B cell (primary cell): ENCODE measurements around the gene DEXI. TPM values are rescaled to one million over a fixed set of nuclear protein-coding genes. Genes with fewer than 3 reads are reported as not detected.
A peak's percentile ranks its signal among the peaks of the same experiment; 100 is the strongest.

Experiments
- ATAC-seq: fragments of 200-7000 bp; cut with Tn5 transposase; one replicate; pipeline ENCODE4 v1.10.0; 2021; ENCODE audit warnings: low read depth, mild to moderate bottlenecking, moderate number of reproducible peaks, moderate library complexity
- CTCF ChIA-PET: fragments of 350-600 bp; sonication (Branson Sonifier 250); formaldehyde crosslinking; loops from one replicate; lab custom pipeline; 2021; ENCODE audit warnings: antibody characterized with exemption, inconsistent platforms; lab: Charles Lee
- POLR2A ChIA-PET: fragments of 350-600 bp; sonication (Branson Sonifier 250); formaldehyde crosslinking; loops from one replicate; lab custom pipeline; 2021; ENCODE audit warnings: antibody characterized with exemption; lab: Charles Lee
- DNase-seq: peaks from one replicate; pipeline ENCODE4 v3.0.0; 2013
- H2AFZ ChIP-seq: 2 replicates; pipeline ENCODE4 v1.6.1; 2012; ENCODE audit warnings: mild to moderate bottlenecking, low read depth, low read length; ENCODE audit not compliant: insufficient read depth, poor library complexity, severe bottlenecking
- H3K27ac ChIP-seq, 2 donors: 1 replicate in 1 of 2; 2 replicates in 1 of 2; pipeline ENCODE4 v1.5.1; 2012 to 2013; ENCODE audit warnings: low read length in 2 of 2, mild to moderate bottlenecking in 2 of 2, moderate library complexity in 1 of 2
- H3K27me3 ChIP-seq, 4 experiments: fragments of 200-600 bp in 1 of 4; sonication (generic) in 1 of 4; replicated peaks in 1 of 4; 1 replicate in 2 of 4; 2 replicates in 2 of 4; pipeline versions ENCODE4 v1.6.1 to v1.7.0; 2013 to 2016; ENCODE audit warnings: low read length in 3 of 4, mild to moderate bottlenecking in 2 of 4, mixed read lengths in 1 of 4, moderate library complexity in 1 of 4; ENCODE audit not compliant: insufficient read depth in 4 of 4, control insufficient read depth in 3 of 4; ENCODE audit errors: control extremely low read depth in 1 of 4
- H3K36me3 ChIP-seq, 2 experiments: replicated peaks in 1 of 2; 1 replicate in 1 of 2; 2 replicates in 1 of 2; pipeline versions ENCODE4 v1.6.1 to v1.7.1; 2013; ENCODE audit warnings: low read length in 1 of 2; ENCODE audit not compliant: insufficient read depth in 2 of 2, control insufficient read depth in 1 of 2; ENCODE audit errors: control extremely low read depth in 1 of 2, extremely low read depth in 1 of 2
- H3K4me1 ChIP-seq, 2 donors: fragments of 200-600 bp in 1 of 2; sonication (generic) in 1 of 2; 1 replicate in 1 of 2; 2 replicates in 1 of 2; pipeline versions ENCODE4 v1.5.1 to v1.6.1; 2013 to 2017; ENCODE audit warnings: low read length in 2 of 2; ENCODE audit not compliant: control insufficient read depth in 2 of 2, insufficient read depth in 2 of 2
- H3K4me2 ChIP-seq: replicated peaks from 2 replicates; pipeline ENCODE3; 2012; ENCODE audit warnings: mild to moderate bottlenecking, low read depth, low read length; ENCODE audit not compliant: poor library complexity, severe bottlenecking
- H3K4me3 ChIP-seq, 5 experiments: fragments of 200-600 bp in 1 of 5; sonication (generic) in 1 of 5; 1 replicate in 3 of 5; 2 replicates in 2 of 5; pipeline versions ENCODE4 v1.5.1 to v1.7.0; 2011 to 2016; ENCODE audit warnings: low read length in 4 of 5, mild to moderate bottlenecking in 4 of 5, low read depth in 2 of 5, control low read depth in 1 of 5, moderate library complexity in 1 of 5; ENCODE audit not compliant: insufficient read depth in 1 of 5; ENCODE audit errors: control extremely low read depth in 1 of 5, extremely low read depth in 1 of 5
- H3K79me2 ChIP-seq: fragments of 200-600 bp; sonication (generic); one replicate; pipeline ENCODE4 v1.6.0; 2016; ENCODE audit warnings: low read length; ENCODE audit not compliant: control insufficient read depth, insufficient read depth
- H3K9ac ChIP-seq: fragments of 200-600 bp; sonication (generic); 2 replicates; pipeline ENCODE4 v1.6.1; 2017; ENCODE audit warnings: mild to moderate bottlenecking, low read length, moderate library complexity
- H3K9me3 ChIP-seq, 3 donors: one replicate each; pipeline versions ENCODE4 v1.6.1 to v1.7.1; 2013; ENCODE audit warnings: low read length in 2 of 3; ENCODE audit not compliant: control insufficient read depth in 2 of 3, insufficient read depth in 1 of 3; ENCODE audit errors: control extremely low read depth in 1 of 3
- H4K20me1 ChIP-seq: 2 replicates; pipeline ENCODE4 v1.6.0; 2012; ENCODE audit warnings: mild to moderate bottlenecking, low read length; ENCODE audit not compliant: insufficient read depth, control insufficient read depth, poor library complexity, severe bottlenecking
- H3K27ac Mint-ChIP-seq: one replicate; pipeline ENCODE4 v1.8.0; 2021; ENCODE audit warnings: mixed read lengths
- H3K27me3 Mint-ChIP-seq: one replicate; pipeline ENCODE4 v1.8.0; 2021; ENCODE audit warnings: mixed read lengths
- H3K4me1 Mint-ChIP-seq: one replicate; pipeline ENCODE4 v1.8.0; 2021; ENCODE audit warnings: mixed read lengths
- H3K4me3 Mint-ChIP-seq: one replicate; pipeline ENCODE4 v1.8.0; 2021; ENCODE audit warnings: mixed read lengths
- H3K9me3 Mint-ChIP-seq: one replicate; pipeline ENCODE4 v1.8.0; 2022; ENCODE audit warnings: mixed read lengths; ENCODE audit not compliant: insufficient read depth
- CTCF ChIP-seq: fragments of 200-600 bp; IDR thresholded peaks from one replicate; pipeline ENCODE4 v1.8.0; 2022; ENCODE audit warnings: antibody characterized with exemption, mild to moderate bottlenecking
- EZH2 ChIP-seq: IDR thresholded peaks from 2 replicates; pipeline ENCODE4 v1.6.1; 2012; ENCODE audit warnings: borderline replicate concordance, low read depth, mild to moderate bottlenecking, moderate library complexity, low read length; ENCODE audit not compliant: insufficient read depth, poor library complexity, severe bottlenecking
- WGBS: methylation state at CpG from one replicate; pipeline ENCODE4 v1.1.5; 2013; ENCODE audit warnings: missing lambda C conversion rate; ENCODE audit not compliant: insufficient coverage; 5-methylcytosine and 5-hydroxymethylcytosine counted together
- intact Hi-C: fragments of 100-400 bp; cut with micrococcal nuclease; formaldehyde crosslinking; loops from one replicate; pipeline ENCODE4 v1.10.0; 2022
- polyA plus RNA-seq: library from polyadenylated mRNA; depleted of rRNA; stranded (reverse); fragments of >200 nt; gene quantifications from 2 replicates; pipeline ENCODE4 v1.2.3, GENCODE V29; 2012
- total RNA-seq, 2 donors: library from RNA; stranded (reverse); fragments of 120-200 nt in 1 of 2; gene quantifications; 1 replicate in 1 of 2; 2 replicates in 1 of 2; pipeline versions ENCODE4 v1.2.3 to v1.2.4, GENCODE V29; 2013 to 2022

Gene DEXI
- total and polyA plus RNA-seq, 2 donors (not counting 1 experiment from before 2014, with no cell fraction given) = 9.1 to 17.7 TPM

- intact Hi-C loops = no loop called here
- no peaks in the 10 kb centered on the region for H3K27me3 ChIP-seq
- H3K79me2 ChIP-seq = no peaks in the 10 kb centered on the region
- H3K36me3 ChIP-seq = peaks cover 3 to 79% of the 10 kb centered on the region in 2 experiments
- H3K4me3 Mint-ChIP-seq = no peak overlapping the region
- H3K27ac Mint-ChIP-seq = peak overlapping the region; percentile 75
- ChIA-PET POLR2A (interaction anchor here (0.6 kb wide), 1 partner anchor 42 kb away, joined by 3 read pairs; no protein-coding TSS in a partner anchor), CTCF (interaction anchor here (2.4 kb wide), 1 partner anchor 46 kb away, joined by 8 read pairs; the partner anchor contains the start of gene CIITA)
- WGBS = 92% methylated on average over 14 of the region's 14 CpGs
- H2AFZ ChIP-seq = no peak overlapping the region
- peak overlapping the region in 1 of 2 donors; percentile 18 for H3K27ac ChIP-seq
- H3K4me3 ChIP-seq = no peak overlapping the region
- H3K4me1 Mint-ChIP-seq = peaks cover 30% of the 10 kb centered on the region
- peaks cover 87% of the 10 kb centered on the region for H4K20me1 ChIP-seq
- no peak overlapping the region for H3K4me2 ChIP-seq
- ATAC-seq (no peak), DNase-seq (no peak)
- H3K9me3 ChIP-seq = peaks cover 0 to 5% (median 0%) of the 10 kb centered on the region in 3 donors
- TF ChIP-seq CTCF = no peak
- no peak for TF ChIP-seq EZH2
- peaks cover 8 to 27% of the 10 kb centered on the region in 2 donors for H3K4me1 ChIP-seq
- no peaks in the 10 kb centered on the region for H3K27me3 Mint-ChIP-seq
- H3K9ac ChIP-seq = no peak overlapping the region
- H3K9me3 Mint-ChIP-seq = no peaks in the 10 kb centered on the region
These were observed 18.5 kb downstream of the DEXI start for GRCh38 chr16:10923650-10924214.

- ATAC-seq (no peak), DNase-seq (no peak)
- intact Hi-C loops = no loop called here
- Histone ChIP-seq H3K9ac (no peak overlapping the region), H3K79me2 (peaks cover 3% of the 10 kb centered on the region), H2AFZ (no peak overlapping the region), H3K27ac (peak overlapping the region in 1 of 2 donors; percentile 18), H3K4me1 (peaks cover 13 to 32% of the 10 kb centered on the region in 2 donors), H3K4me3 (no peak overlapping the region), H3K4me2 (no peak overlapping the region), H4K20me1 (peaks cover 87% of the 10 kb centered on the region), H3K36me3 (peaks cover 3 to 81% of the 10 kb centered on the region in 2 experiments), H3K27me3 (no peaks in the 10 kb centered on the region), H3K9me3 (peaks cover 0 to 5% (median 0%) of the 10 kb centered on the region in 3 donors)
- Mint-ChIP-seq H3K9me3 (no peaks in the 10 kb centered on the region), H3K27ac (peak overlapping the region; percentile 75), H3K4me1 (peaks cover 35% of the 10 kb centered on the region), H3K27me3 (no peaks in the 10 kb centered on the region), H3K4me3 (no peak overlapping the region)
- WGBS = 90% methylated on average over 6 of the region's 10 CpGs
- POLR2A ChIA-PET = interaction anchor here (0.6 kb wide), 1 partner anchor 43 kb away, joined by 3 read pairs; no protein-coding TSS in a partner anchor
- TF ChIP-seq CTCF (no peak), EZH2 (no peak)
- CTCF ChIA-PET = interaction anchor here (1.1 to 2.4 kb wide), 3 partner anchors 10 to 408 kb away, joined by 3 to 8 read pairs (median 6); partner anchors contain the start of gene CIITA
These were observed 19.1 kb downstream of the DEXI start for GRCh38 chr16:10923146-10923649.
